Lower leg skin (tissue), 4 donors: Measurements from ENCODE around the gene TOMM22. TPM values are rescaled to one million over a fixed set of nuclear protein-coding genes. Genes with fewer than 3 reads are reported as not detected.

ENCODE experiments used
- DNase-seq, 2 donors: peaks; one replicate each; pipeline ENCODE4 v3.0.0-alpha.2; 2019; ENCODE audit warnings: low spot score in 2 of 2
- H3K4me3 ChIP-seq: fragments of 200-600 bp; sonication (generic); 2 replicates; pipeline ENCODE4 v1.5.1; 2017; ENCODE audit warnings: mild to moderate bottlenecking, low read depth; ENCODE audit not compliant: poor library complexity, severe bottlenecking
- CTCF ChIP-seq, 3 donors: fragments of 450-650 bp; IDR thresholded peaks; one replicate each; pipeline ENCODE4 v1.5.1; 2016; ENCODE audit warnings: antibody characterized with exemption in 3 of 3, mild to moderate bottlenecking in 3 of 3, moderate library complexity in 2 of 3
- POLR2A ChIP-seq, 2 donors: fragments of 450-650 bp; IDR thresholded peaks; one replicate each; pipeline ENCODE4 v1.6.1; 2016 to 2017; ENCODE audit warnings: antibody characterized with exemption in 2 of 2, mild to moderate bottlenecking in 1 of 2, moderate library complexity in 1 of 2
- WGBS, 2 donors: methylation state at CpG; one replicate each; pipeline ENCODE4 v1.1.5; 2018; 5-methylcytosine and 5-hydroxymethylcytosine counted together
- intact Hi-C: fragments of 100-400 bp; cut with DNase I; formaldehyde crosslinking; loops from one replicate; pipeline ENCODE4 v1.15.0; 2023; ENCODE audit warnings: low total_unique reads
- total RNA-seq, 4 donors: library from RNA; depleted of rRNA; stranded (reverse); fragments of >200 nt; gene quantifications; one replicate each; pipeline ENCODE4 v1.1.0, GENCODE V29; 2016

The TOMM22 gene
- total RNA-seq, 4 donors from 2014 or later: 24.8 to 42.2 (median 34.5) TPM

DNA sequence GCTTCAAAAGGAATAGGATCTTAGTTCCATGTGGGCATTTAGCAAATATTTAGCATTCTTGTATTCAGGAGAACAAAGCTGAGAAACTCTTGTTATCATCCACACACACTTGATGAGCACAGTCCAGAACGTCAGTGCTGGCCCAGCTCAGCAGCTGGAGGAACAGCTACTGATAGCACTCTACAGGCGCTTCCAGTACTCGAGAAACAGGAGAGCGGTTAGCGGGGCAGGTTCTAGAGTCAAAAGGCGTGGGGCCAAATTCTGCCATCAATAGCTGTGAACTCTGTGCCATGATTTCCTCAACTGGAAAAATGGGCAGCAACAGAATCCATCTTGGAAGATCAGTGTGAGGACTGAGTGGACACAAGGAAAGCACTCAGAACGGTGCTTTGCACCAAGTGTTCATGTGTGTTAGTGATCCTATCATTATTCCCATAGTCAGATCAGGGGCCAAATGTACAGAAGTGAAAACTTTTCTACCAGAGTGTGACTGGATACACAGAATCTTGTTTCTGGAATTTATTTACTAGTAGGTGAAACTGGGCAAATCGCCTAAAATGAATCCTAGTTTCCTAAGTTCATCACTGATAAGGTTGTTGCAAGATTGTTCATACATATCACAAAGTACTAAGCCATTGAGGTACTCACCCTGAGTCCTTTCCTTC is 15.8 kb downstream of the TOMM22 start:
- no peak for TF ChIP-seq POLR2A (IDR thresholded peaks at IDR 0.05)
- TF ChIP-seq CTCF (IDR thresholded peaks at IDR 0.05): no peak
- intact Hi-C loops: no loop called here
- H3K4me3 ChIP-seq: no peak overlapping the region
- no peak for DNase-seq
- WGBS, 2 donors: 54 to 59% methylated on average over 8 of the region's 8 CpGs

DNA sequence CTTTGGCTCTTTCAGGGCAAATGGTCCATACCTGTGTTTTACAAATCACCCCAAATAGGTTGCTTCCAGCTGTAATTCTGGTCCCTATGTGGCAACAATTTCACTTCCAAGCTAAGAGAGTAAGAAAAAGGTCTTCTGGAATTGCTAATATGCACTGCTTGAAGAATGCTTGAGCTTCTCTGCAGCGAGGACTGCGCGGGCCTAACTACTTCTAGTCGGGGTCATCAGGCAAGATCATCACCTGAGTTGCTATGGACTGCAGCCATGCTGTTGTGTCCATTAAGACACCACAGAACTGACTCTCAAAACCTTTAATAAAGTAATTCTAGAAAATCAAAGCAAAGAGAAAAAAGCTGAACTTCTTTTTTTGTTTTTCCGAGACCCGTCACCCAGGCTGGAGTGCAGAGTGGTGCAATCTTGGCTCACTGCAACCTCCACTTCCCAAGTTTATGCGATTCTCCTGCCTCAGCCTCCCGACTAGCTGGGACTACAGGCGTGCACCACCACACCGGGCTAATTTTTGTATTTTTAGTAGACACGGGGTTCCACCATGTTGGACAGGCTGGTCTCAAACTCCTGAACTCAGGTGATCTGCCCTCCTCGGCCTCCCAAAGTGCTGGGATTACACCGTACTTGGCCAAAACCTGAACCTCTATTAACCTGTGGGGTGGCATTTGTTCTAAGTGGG is 16.8 kb downstream of the TOMM22 start:
- intact Hi-C loops: no loop called here
- no peak overlapping the region for H3K4me3 ChIP-seq
- no peak for DNase-seq
- WGBS, 2 donors: 92 to 93% methylated on average over 13 of the region's 13 CpGs
- TF ChIP-seq CTCF (IDR thresholded peaks at IDR 0.05) (no peak), POLR2A (IDR thresholded peaks at IDR 0.05) (no peak)

DNA sequence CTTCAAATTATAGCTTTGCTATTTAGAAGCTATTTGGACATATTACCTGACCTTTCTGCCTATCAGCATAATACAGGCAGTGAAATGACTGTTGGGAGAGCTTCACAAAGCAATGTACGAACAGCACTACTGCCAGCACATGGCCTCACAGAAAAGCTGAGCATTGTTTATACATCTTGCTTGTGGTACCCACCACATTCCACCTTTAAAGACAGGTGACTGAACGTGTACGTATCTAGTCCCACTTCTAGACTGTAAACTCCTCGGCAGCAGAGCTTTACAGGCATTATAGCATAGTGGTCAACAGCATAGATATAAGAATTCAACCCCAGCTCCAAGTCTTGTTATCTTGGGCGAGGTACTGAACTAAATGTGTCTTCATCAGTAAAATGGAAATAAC is 17.4 kb downstream of the TOMM22 start:
- DNase-seq: no peak
- TF ChIP-seq POLR2A (IDR thresholded peaks at IDR 0.05) (no peak), CTCF (IDR thresholded peaks at IDR 0.05) (no peak)
- intact Hi-C loops: no loop called here
- no peak overlapping the region for H3K4me3 ChIP-seq
- WGBS, 2 donors: 47 to 51% methylated on average over 5 of the region's 5 CpGs

GRCh38 chr22:38699784-38700183 is 18.0 kb downstream of the TOMM22 start:
- TF ChIP-seq CTCF (IDR thresholded peaks at IDR 0.05) (no peak), POLR2A (IDR thresholded peaks at IDR 0.05) (no peak)
- 2 to 5% methylated on average over 6 of the region's 6 CpGs for WGBS, 2 donors
- intact Hi-C loops: no loop called here
- no peak for DNase-seq
- peak overlapping the region; percentile 70 for H3K4me3 ChIP-seq

DNA sequence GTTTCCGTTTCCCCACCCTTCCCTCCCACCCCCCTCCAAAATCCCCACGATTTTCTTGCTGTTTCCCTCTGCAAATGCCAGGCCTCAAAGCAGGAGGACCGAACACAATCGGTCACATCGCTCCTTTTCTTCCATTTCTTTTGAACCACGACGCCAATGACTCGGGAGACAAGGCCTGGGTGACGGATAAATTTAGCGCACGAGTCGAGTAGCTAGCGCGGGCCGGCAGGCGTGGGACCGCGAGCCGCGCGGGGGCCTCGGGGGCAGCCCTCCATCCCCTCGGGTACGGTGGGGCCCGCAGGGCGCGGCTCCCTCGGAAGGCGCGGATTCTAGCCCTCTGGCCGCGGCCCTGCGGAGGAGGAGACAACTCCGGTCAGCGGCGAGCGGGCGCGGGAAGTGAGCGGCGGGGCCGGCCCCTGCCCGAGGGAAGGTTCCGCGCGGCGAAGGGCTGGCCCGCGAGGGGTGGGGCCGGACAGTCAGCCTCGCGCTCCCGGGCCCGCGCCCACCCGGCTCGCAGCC is 18.6 kb downstream of the TOMM22 start:
- peak overlapping the region; percentile 70 for H3K4me3 ChIP-seq
- DNase-seq: peak in 1 of 2 donors; percentile 37
- no peak for TF ChIP-seq CTCF (IDR thresholded peaks at IDR 0.05)
- no peak for TF ChIP-seq POLR2A (IDR thresholded peaks at IDR 0.05)
- 0 to 1% methylated on average over 24 to 35 of the region's 57 CpGs for WGBS, 2 donors
- intact Hi-C loops: no loop called here
